Measurements from ENCODE around the gene SYT7.

Gene SYT7

GRCh38 chr11:61516191-61516590, 64.7 kb downstream of the SYT7 start:
- no peaks in the 10 kb centered on the region for H3K36me3 ChIP-seq (ENCODE audit: insufficient read depth, low read length)
- H3K4me1 ChIP-seq (ENCODE audit: insufficient read depth, low read length): peaks cover 8% of the 10 kb centered on the region
- no peak overlapping the region for H3K4me3 ChIP-seq (ENCODE audit: low read depth in 1 of 2, low read length in 2 of 2)
- peaks cover 0 to 9% of the 10 kb centered on the region in 2 donors for H3K27me3 ChIP-seq (ENCODE audit: control insufficient read depth in 1 of 2, insufficient read depth in 2 of 2, low read length in 2 of 2)
- H3K9ac ChIP-seq (ENCODE audit: low read length): no peak overlapping the region
- no peaks in the 10 kb centered on the region for H3K9me3 ChIP-seq (ENCODE audit: low read length)
- no peak overlapping the region for H3K27ac ChIP-seq (ENCODE audit: low read depth, low read length)

- Histone ChIP-seq H3K9me3 (ENCODE audit: low read length) (no peaks in the 10 kb centered on the region), H3K27me3 (ENCODE audit: control insufficient read depth in 1 of 2, insufficient read depth in 2 of 2, low read length in 2 of 2) (peaks cover 0 to 14% of the 10 kb centered on the region in 2 donors), H3K4me1 (ENCODE audit: insufficient read depth, low read length) (peaks cover 13% of the 10 kb centered on the region), H3K27ac (ENCODE audit: low read depth, low read length) (no peak overlapping the region), H3K9ac (ENCODE audit: low read length) (no peak overlapping the region), H3K4me3 (ENCODE audit: low read depth in 1 of 2, low read length in 2 of 2) (no peak overlapping the region), H3K36me3 (ENCODE audit: insufficient read depth, low read length) (no peaks in the 10 kb centered on the region)
These were observed 65.2 kb downstream of the SYT7 start for GRCh38 chr11:61515686-61516085.

GRCh38 chr11:61514050-61514917, 66.6 kb downstream of the SYT7 start:
- H3K9ac ChIP-seq (ENCODE audit: low read length): no peak overlapping the region
- no peaks in the 10 kb centered on the region for H3K9me3 ChIP-seq (ENCODE audit: low read length)
- H3K27me3 ChIP-seq (ENCODE audit: control insufficient read depth in 1 of 2, insufficient read depth in 2 of 2, low read length in 2 of 2): peaks cover 0 to 27% of the 10 kb centered on the region in 2 donors
- no peak overlapping the region for H3K4me3 ChIP-seq (ENCODE audit: low read depth in 1 of 2, low read length in 2 of 2)
- H3K36me3 ChIP-seq (ENCODE audit: insufficient read depth, low read length): no peaks in the 10 kb centered on the region
- peaks cover 27% of the 10 kb centered on the region for H3K4me1 ChIP-seq (ENCODE audit: insufficient read depth, low read length)
- no peak overlapping the region for H3K27ac ChIP-seq (ENCODE audit: low read depth, low read length)

- peaks cover under 1 to 28% of the 10 kb centered on the region in 2 donors for H3K27me3 ChIP-seq (ENCODE audit: control insufficient read depth in 1 of 2, insufficient read depth in 2 of 2, low read length in 2 of 2)
- H3K36me3 ChIP-seq (ENCODE audit: insufficient read depth, low read length): no peaks in the 10 kb centered on the region
- H3K27ac ChIP-seq (ENCODE audit: low read depth, low read length): no peak overlapping the region
These were observed 67.6 kb downstream of the SYT7 start for GRCh38 chr11:61513143-61513765.

GRCh38 chr11:61512435-61512834, 68.4 kb downstream of the SYT7 start:
- Histone ChIP-seq H3K9me3 (ENCODE audit: low read length) (no peaks in the 10 kb centered on the region), H3K4me1 (ENCODE audit: insufficient read depth, low read length) (peaks cover 37% of the 10 kb centered on the region), H3K27ac (ENCODE audit: low read depth, low read length) (no peak overlapping the region), H3K36me3 (ENCODE audit: insufficient read depth, low read length) (no peaks in the 10 kb centered on the region), H3K9ac (ENCODE audit: low read length) (no peak overlapping the region), H3K27me3 (ENCODE audit: control insufficient read depth in 1 of 2, insufficient read depth in 2 of 2, low read length in 2 of 2) (peaks cover 8 to 25% of the 10 kb centered on the region in 2 donors), H3K4me3 (ENCODE audit: low read depth in 1 of 2, low read length in 2 of 2) (no peak overlapping the region)

More at GRCh38 chr11:61513143-61513765, 67.6 kb downstream of the SYT7 start:
- Histone ChIP-seq H3K4me3 (ENCODE audit: low read depth in 1 of 2, low read length in 2 of 2) (no peak overlapping the region), H3K9me3 (ENCODE audit: low read length) (no peaks in the 10 kb centered on the region), H3K9ac (ENCODE audit: low read length) (no peak overlapping the region), H3K4me1 (ENCODE audit: insufficient read depth, low read length) (peaks cover 29% of the 10 kb centered on the region)

- Histone ChIP-seq H3K36me3 (ENCODE audit: insufficient read depth, low read length) (no peaks in the 10 kb centered on the region), H3K9me3 (ENCODE audit: low read length) (no peaks in the 10 kb centered on the region), H3K27me3 (ENCODE audit: control insufficient read depth in 1 of 2, insufficient read depth in 2 of 2, low read length in 2 of 2) (peaks cover 8 to 25% of the 10 kb centered on the region in 2 donors), H3K27ac (ENCODE audit: low read depth, low read length) (peak overlapping the region; percentile 55), H3K4me3 (ENCODE audit: low read depth in 1 of 2, low read length in 2 of 2) (no peak overlapping the region), H3K4me1 (ENCODE audit: insufficient read depth, low read length) (peaks cover 29% of the 10 kb centered on the region), H3K9ac (ENCODE audit: low read length) (no peak overlapping the region)
These were observed 69.5 kb downstream of the SYT7 start for GRCh38 chr11:61511383-61511782.

GRCh38 chr11:61510974-61511373, 69.9 kb downstream of the SYT7 start:
- H3K9me3 ChIP-seq (ENCODE audit: low read length): no peaks in the 10 kb centered on the region
- peaks cover 29% of the 10 kb centered on the region for H3K4me1 ChIP-seq (ENCODE audit: insufficient read depth, low read length)
- peak overlapping the region; percentile 55 for H3K27ac ChIP-seq (ENCODE audit: low read depth, low read length)
- H3K9ac ChIP-seq (ENCODE audit: low read length): no peak overlapping the region
- no peak overlapping the region for H3K4me3 ChIP-seq (ENCODE audit: low read depth in 1 of 2, low read length in 2 of 2)
- peaks cover 8 to 25% of the 10 kb centered on the region in 2 donors for H3K27me3 ChIP-seq (ENCODE audit: control insufficient read depth in 1 of 2, insufficient read depth in 2 of 2, low read length in 2 of 2)
- no peaks in the 10 kb centered on the region for H3K36me3 ChIP-seq (ENCODE audit: insufficient read depth, low read length)

GRCh38 chr11:61510166-61510919, 70.5 kb downstream of the SYT7 start:
- H3K4me3 ChIP-seq (ENCODE audit: low read depth in 1 of 2, low read length in 2 of 2): peak overlapping the region in 1 of 2 donors; percentile 41
- peaks cover 29% of the 10 kb centered on the region for H3K4me1 ChIP-seq (ENCODE audit: insufficient read depth, low read length)
- H3K9ac ChIP-seq (ENCODE audit: low read length): peak overlapping the region; percentile 19
- peak overlapping the region; percentile 55 for H3K27ac ChIP-seq (ENCODE audit: low read depth, low read length)
- H3K36me3 ChIP-seq (ENCODE audit: insufficient read depth, low read length): no peaks in the 10 kb centered on the region
- H3K27me3 ChIP-seq (ENCODE audit: control insufficient read depth in 1 of 2, insufficient read depth in 2 of 2, low read length in 2 of 2): peaks cover 8 to 25% of the 10 kb centered on the region in 2 donors
- H3K9me3 ChIP-seq (ENCODE audit: low read length): no peaks in the 10 kb centered on the region

- Histone ChIP-seq H3K4me3 (ENCODE audit: low read depth in 1 of 2, low read length in 2 of 2) (peak overlapping the region; percentile 25 to 41), H3K36me3 (ENCODE audit: insufficient read depth, low read length) (no peaks in the 10 kb centered on the region), H3K27ac (ENCODE audit: low read depth, low read length) (peak overlapping the region; percentile 49), H3K27me3 (ENCODE audit: control insufficient read depth in 1 of 2, insufficient read depth in 2 of 2, low read length in 2 of 2) (peaks cover 8 to 25% of the 10 kb centered on the region in 2 donors), H3K9ac (ENCODE audit: low read length) (no peak overlapping the region), H3K9me3 (ENCODE audit: low read length) (no peaks in the 10 kb centered on the region), H3K4me1 (ENCODE audit: insufficient read depth, low read length) (peaks cover 29% of the 10 kb centered on the region)
These were observed 71.5 kb downstream of the SYT7 start for GRCh38 chr11:61509043-61510029.

- peak within 1 kb of the TSS; percentile 25 to 41 for H3K4me3 ChIP-seq (ENCODE audit: low read depth in 1 of 2, low read length in 2 of 2)
- no peak within 1 kb of the TSS for H3K9ac ChIP-seq (ENCODE audit: low read length)
- peaks cover 29% of the 10 kb centered on the region for H3K4me1 ChIP-seq (ENCODE audit: insufficient read depth, low read length)
- peaks cover 8 to 25% of the 10 kb centered on the region in 2 donors for H3K27me3 ChIP-seq (ENCODE audit: control insufficient read depth in 1 of 2, insufficient read depth in 2 of 2, low read length in 2 of 2)
- H3K36me3 ChIP-seq (ENCODE audit: insufficient read depth, low read length): no peaks in the 10 kb centered on the region
- H3K27ac ChIP-seq (ENCODE audit: low read depth, low read length): peak within 1 kb of the TSS; percentile 49
- no peaks in the 10 kb centered on the region for H3K9me3 ChIP-seq (ENCODE audit: low read length)
These were observed 72.7 kb downstream of the SYT7 start, which contains the start of gene LRRC10B for GRCh38 chr11:61507962-61508861. TSS of gene LRRC10B (plus strand) at chr11:61508749. CDS start at chr11:61508999, 250 bp downstream.

Data from muscle layer of colon (tissue), 2 donors.